ENCODE data around the gene NAV1. TPM values are rescaled to one million over a fixed set of nuclear protein-coding genes. Genes with fewer than 3 reads are reported as not detected.

NAV1 gene
- total and polyA plus RNA-seq, 4 donors: 1.1 to 2.0 (median 1.3) TPM

DNA sequence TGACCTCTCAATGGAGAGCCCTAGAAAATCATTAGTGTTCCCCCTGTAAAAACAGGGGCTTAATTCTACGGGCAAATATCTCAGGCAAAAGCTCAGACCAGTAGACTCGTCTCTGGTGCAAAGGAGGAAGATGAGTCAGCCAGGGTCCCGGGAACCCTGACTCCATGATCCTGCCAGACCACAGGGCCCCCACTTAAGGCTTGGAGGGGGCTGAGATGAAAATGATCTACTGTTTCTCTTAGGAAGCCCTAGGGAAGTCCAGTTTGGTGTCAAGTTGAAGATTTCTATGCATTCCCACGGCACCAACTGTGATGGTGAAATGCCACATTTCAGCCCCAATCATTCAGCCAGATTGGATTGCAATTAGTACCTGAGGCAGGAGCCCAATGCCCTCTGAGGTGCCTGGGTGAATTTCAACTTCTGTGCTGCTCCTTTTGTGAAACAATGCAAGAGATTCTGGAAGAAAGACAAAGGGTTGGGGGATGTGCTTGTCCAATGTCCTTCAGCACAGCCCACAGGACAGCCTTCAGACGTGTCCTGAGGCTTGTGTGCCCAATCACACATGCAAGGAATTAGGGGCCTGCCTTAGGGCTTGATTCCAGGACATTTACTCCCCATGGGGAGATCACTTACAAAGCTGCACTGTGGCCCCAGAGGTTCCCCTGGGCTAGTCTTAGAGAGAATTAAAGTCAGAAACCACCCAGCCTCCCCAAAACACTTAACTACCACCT, 18.1 kb downstream of the NAV1 start:
- Histone ChIP-seq H3K4me1 (ENCODE audit: control insufficient read depth in 4 of 4, insufficient read depth in 4 of 4, low read length in 3 of 4) (no peaks in the 10 kb centered on the region), H3K9ac (ENCODE audit: low read depth in 1 of 2, low read length in 2 of 2) (no peak overlapping the region), H3K27me3 (ENCODE audit: control insufficient read depth in 4 of 4, insufficient read depth in 4 of 4, low read length in 3 of 4) (no peaks in the 10 kb centered on the region), H3K4me3 (ENCODE audit: low read depth in 1 of 3, low read length in 3 of 3) (no peak overlapping the region), H3K36me3 (ENCODE audit: control insufficient read depth in 4 of 4, insufficient read depth in 3 of 4, low read depth in 1 of 4, low read length in 3 of 4) (no peaks in the 10 kb centered on the region), H3K27ac (ENCODE audit: low read depth in 1 of 2, low read length in 2 of 2) (no peak overlapping the region), H3K9me3 (ENCODE audit: control insufficient read depth in 4 of 4, low read length in 3 of 4) (no peaks in the 10 kb centered on the region)
- no peak for DNase-seq (ENCODE audit: low spot score)
- TF ChIP-seq EGR1 (IDR thresholded peaks at IDR 0.05; ENCODE audit: low read depth in 2 of 2): no peak
- TF ChIP-seq FOXA2 (IDR thresholded peaks at IDR 0.05): no peak
- 81% methylated on average over 5 of the region's 5 CpGs for WGBS

DNA sequence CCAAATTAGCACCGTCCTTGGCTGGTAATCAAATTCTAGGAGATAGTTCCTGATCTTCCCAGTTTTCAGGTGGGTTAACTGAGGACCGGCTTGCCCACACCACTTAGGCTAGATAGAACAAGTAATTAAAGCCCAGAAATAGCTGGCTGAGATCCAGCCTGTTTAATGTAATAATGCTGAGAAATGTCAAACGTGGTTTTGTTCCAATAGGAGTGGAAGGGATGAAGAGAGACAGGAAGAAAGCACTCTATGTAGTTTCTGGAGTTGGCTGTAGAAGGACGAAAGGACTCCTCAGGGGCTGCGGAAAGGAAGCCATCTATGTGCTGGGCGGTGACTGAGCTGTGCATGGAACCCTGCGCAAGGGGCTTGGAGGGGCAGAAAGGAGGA, 18.6 kb downstream of the NAV1 start:
- Histone ChIP-seq H3K9ac (ENCODE audit: low read depth in 1 of 2, low read length in 2 of 2) (no peak overlapping the region), H3K4me1 (ENCODE audit: control insufficient read depth in 4 of 4, insufficient read depth in 4 of 4, low read length in 3 of 4) (no peaks in the 10 kb centered on the region), H3K36me3 (ENCODE audit: control insufficient read depth in 4 of 4, insufficient read depth in 3 of 4, low read depth in 1 of 4, low read length in 3 of 4) (no peaks in the 10 kb centered on the region), H3K4me3 (ENCODE audit: low read depth in 1 of 3, low read length in 3 of 3) (no peak overlapping the region), H3K27me3 (ENCODE audit: control insufficient read depth in 4 of 4, insufficient read depth in 4 of 4, low read length in 3 of 4) (no peaks in the 10 kb centered on the region), H3K9me3 (ENCODE audit: control insufficient read depth in 4 of 4, low read length in 3 of 4) (no peaks in the 10 kb centered on the region), H3K27ac (ENCODE audit: low read depth in 1 of 2, low read length in 2 of 2) (no peak overlapping the region)
- DNase-seq (ENCODE audit: low spot score): no peak
- TF ChIP-seq RXRA (IDR thresholded peaks at IDR 0.05): no peak
- TF ChIP-seq, protein P1, sequence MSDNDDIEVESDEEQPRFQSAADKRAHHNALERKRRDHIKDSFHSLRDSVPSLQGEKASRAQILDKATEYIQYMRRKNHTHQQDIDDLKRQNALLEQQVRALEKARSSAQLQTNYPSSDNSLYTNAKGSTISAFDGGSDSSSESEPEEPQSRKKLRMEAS (IDR thresholded peaks at IDR 0.05): no peak
- TF ChIP-seq SP1 (IDR thresholded peaks at IDR 0.05): no peak
- no peak for TF ChIP-seq EGR1 (IDR thresholded peaks at IDR 0.05; ENCODE audit: low read depth in 2 of 2)
- TF ChIP-seq, protein P2, sequence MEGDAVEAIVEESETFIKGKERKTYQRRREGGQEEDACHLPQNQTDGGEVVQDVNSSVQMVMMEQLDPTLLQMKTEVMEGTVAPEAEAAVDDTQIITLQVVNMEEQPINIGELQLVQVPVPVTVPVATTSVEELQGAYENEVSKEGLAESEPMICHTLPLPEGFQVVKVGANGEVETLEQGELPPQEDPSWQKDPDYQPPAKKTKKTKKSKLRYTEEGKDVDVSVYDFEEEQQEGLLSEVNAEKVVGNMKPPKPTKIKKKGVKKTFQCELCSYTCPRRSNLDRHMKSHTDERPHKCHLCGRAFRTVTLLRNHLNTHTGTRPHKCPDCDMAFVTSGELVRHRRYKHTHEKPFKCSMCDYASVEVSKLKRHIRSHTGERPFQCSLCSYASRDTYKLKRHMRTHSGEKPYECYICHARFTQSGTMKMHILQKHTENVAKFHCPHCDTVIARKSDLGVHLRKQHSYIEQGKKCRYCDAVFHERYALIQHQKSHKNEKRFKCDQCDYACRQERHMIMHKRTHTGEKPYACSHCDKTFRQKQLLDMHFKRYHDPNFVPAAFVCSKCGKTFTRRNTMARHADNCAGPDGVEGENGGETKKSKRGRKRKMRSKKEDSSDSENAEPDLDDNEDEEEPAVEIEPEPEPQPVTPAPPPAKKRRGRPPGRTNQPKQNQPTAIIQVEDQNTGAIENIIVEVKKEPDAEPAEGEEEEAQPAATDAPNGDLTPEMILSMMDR (IDR thresholded peaks at IDR 0.05; ENCODE audit: low read depth, low read length, missing input control): no peak
- TF ChIP-seq GABPA (IDR thresholded peaks at IDR 0.05 in 1 of 2, conservative IDR thresholded peaks at IDR 0.05 in 1 of 2): no peak
- TF ChIP-seq YY1 (IDR thresholded peaks at IDR 0.05): no peak
- TF ChIP-seq, protein P3, sequence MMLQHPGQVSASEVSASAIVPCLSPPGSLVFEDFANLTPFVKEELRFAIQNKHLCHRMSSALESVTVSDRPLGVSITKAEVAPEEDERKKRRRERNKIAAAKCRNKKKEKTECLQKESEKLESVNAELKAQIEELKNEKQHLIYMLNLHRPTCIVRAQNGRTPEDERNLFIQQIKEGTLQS (IDR thresholded peaks at IDR 0.05): no peak
- no peak for TF ChIP-seq TAF1 (conservative IDR thresholded peaks at IDR 0.05)
- TF ChIP-seq, protein P4, sequence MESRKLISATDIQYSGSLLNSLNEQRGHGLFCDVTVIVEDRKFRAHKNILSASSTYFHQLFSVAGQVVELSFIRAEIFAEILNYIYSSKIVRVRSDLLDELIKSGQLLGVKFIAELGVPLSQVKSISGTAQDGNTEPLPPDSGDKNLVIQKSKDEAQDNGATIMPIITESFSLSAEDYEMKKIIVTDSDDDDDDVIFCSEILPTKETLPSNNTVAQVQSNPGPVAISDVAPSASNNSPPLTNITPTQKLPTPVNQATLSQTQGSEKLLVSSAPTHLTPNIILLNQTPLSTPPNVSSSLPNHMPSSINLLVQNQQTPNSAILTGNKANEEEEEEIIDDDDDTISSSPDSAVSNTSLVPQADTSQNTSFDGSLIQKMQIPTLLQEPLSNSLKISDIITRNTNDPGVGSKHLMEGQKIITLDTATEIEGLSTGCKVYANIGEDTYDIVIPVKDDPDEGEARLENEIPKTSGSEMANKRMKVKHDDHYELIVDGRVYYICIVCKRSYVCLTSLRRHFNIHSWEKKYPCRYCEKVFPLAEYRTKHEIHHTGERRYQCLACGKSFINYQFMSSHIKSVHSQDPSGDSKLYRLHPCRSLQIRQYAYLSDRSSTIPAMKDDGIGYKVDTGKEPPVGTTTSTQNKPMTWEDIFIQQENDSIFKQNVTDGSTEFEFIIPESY (IDR thresholded peaks at IDR 0.05): no peak
- TF ChIP-seq, protein P5, sequence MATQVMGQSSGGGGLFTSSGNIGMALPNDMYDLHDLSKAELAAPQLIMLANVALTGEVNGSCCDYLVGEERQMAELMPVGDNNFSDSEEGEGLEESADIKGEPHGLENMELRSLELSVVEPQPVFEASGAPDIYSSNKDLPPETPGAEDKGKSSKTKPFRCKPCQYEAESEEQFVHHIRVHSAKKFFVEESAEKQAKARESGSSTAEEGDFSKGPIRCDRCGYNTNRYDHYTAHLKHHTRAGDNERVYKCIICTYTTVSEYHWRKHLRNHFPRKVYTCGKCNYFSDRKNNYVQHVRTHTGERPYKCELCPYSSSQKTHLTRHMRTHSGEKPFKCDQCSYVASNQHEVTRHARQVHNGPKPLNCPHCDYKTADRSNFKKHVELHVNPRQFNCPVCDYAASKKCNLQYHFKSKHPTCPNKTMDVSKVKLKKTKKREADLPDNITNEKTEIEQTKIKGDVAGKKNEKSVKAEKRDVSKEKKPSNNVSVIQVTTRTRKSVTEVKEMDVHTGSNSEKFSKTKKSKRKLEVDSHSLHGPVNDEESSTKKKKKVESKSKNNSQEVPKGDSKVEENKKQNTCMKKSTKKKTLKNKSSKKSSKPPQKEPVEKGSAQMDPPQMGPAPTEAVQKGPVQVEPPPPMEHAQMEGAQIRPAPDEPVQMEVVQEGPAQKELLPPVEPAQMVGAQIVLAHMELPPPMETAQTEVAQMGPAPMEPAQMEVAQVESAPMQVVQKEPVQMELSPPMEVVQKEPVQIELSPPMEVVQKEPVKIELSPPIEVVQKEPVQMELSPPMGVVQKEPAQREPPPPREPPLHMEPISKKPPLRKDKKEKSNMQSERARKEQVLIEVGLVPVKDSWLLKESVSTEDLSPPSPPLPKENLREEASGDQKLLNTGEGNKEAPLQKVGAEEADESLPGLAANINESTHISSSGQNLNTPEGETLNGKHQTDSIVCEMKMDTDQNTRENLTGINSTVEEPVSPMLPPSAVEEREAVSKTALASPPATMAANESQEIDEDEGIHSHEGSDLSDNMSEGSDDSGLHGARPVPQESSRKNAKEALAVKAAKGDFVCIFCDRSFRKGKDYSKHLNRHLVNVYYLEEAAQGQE (IDR thresholded peaks at IDR 0.05): no peak
- no peak for TF ChIP-seq FOXA1 (IDR thresholded peaks at IDR 0.05)
- no peak for TF ChIP-seq HNF4G (IDR thresholded peaks at IDR 0.05)
- TF ChIP-seq RAD21 (IDR thresholded peaks at IDR 0.05): no peak
- no peak for TF ChIP-seq NR2F2 (IDR thresholded peaks at IDR 0.05)
- 78% methylated on average over 7 of the region's 7 CpGs for WGBS
